Neural progenitor cell (in vitro differentiated cells): ENCODE results near the gene KDELR3.

Source experiments
- EZH2 ChIP-seq: fragments of 200-600 bp; sonication (generic); IDR thresholded peaks from 2 replicates; pipeline ENCODE4 v1.6.1; 2017; ENCODE audit warnings: antibody characterized with exemption, mild to moderate bottlenecking, moderate library complexity
- TF ChIP-seq, protein P1 (sequence below): fragments of 200-600 bp; sonication (generic); IDR thresholded peaks from 2 replicates; pipeline ENCODE4 v1.5.1; 2017; ENCODE audit warnings: antibody characterized with exemption, mild to moderate bottlenecking

- TF ChIP-seq, protein P1, sequence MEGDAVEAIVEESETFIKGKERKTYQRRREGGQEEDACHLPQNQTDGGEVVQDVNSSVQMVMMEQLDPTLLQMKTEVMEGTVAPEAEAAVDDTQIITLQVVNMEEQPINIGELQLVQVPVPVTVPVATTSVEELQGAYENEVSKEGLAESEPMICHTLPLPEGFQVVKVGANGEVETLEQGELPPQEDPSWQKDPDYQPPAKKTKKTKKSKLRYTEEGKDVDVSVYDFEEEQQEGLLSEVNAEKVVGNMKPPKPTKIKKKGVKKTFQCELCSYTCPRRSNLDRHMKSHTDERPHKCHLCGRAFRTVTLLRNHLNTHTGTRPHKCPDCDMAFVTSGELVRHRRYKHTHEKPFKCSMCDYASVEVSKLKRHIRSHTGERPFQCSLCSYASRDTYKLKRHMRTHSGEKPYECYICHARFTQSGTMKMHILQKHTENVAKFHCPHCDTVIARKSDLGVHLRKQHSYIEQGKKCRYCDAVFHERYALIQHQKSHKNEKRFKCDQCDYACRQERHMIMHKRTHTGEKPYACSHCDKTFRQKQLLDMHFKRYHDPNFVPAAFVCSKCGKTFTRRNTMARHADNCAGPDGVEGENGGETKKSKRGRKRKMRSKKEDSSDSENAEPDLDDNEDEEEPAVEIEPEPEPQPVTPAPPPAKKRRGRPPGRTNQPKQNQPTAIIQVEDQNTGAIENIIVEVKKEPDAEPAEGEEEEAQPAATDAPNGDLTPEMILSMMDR: no peak
- TF ChIP-seq EZH2: peak; percentile 43
Measured at GRCh38 chr22:38455076-38455529, 12.8 kb upstream of the KDELR3 start, which contains the start of gene KCNJ4.
